Endothelial cell of umbilical vein (primary cell): ENCODE measurements around the gene KY. TPM values are rescaled to one million over a fixed set of nuclear protein-coding genes. Genes with fewer than 3 reads are reported as not detected.

Experiments
- BruUV-seq: library from RNA; stranded (reverse); fragments of 400-500 nt; replicated peaks from 2 replicates; lab custom pipeline; 2021; lab: Mats Ljungman, UMichigan
- CTCF ChIA-PET: fragments of 300-600, 350-600 bp; sonication (Branson Sonifier 250); formaldehyde crosslinking; loops from one replicate; lab custom pipeline; 2021; ENCODE audit warnings: antibody characterized with exemption, inconsistent platforms; lab: Charles Lee
- POLR2A ChIA-PET: fragments of 300-600, 350-600 bp; sonication (Branson Sonifier 250); formaldehyde crosslinking; loops from one replicate; lab custom pipeline; 2021; ENCODE audit warnings: antibody characterized with exemption, inconsistent platforms; lab: Charles Lee
- DNase-seq: peaks from one replicate; pipeline ENCODE4 v3.0.0-alpha.2; 2011; ENCODE audit warnings: low read depth, low spot score
- FAIRE-seq: peaks from 2 replicates; lab custom pipeline; 2011; peaks lifted over from hg19 to GRCh38; lab: Jason Lieb, UNC
- H2AFZ ChIP-seq: 2 replicates; pipeline ENCODE4 v1.6.0; 2012; ENCODE audit warnings: low read depth, low read length, control low read depth, inconsistent platforms
- H3K27ac ChIP-seq: 2 replicates; pipeline ENCODE4 v1.5.1; 2011; ENCODE audit warnings: low read depth, mild to moderate bottlenecking, control low read depth, low read length, moderate library complexity; ENCODE audit not compliant: insufficient read depth
- H3K27me3 ChIP-seq, 2 experiments: 2 replicates each; pipeline versions ENCODE4 v1.6.0 to v1.6.1; 2011; ENCODE audit warnings: low read length in 2 of 2, mixed read lengths in 1 of 2; ENCODE audit not compliant: control insufficient read depth in 2 of 2, insufficient read depth in 2 of 2
- H3K36me3 ChIP-seq, 2 experiments: 2 replicates in 1 of 2; 3 replicates in 1 of 2; pipeline ENCODE4 v1.5.1; 2011; ENCODE audit warnings: low read length in 2 of 2, mild to moderate bottlenecking in 1 of 2, moderate library complexity in 1 of 2; ENCODE audit not compliant: control insufficient read depth in 2 of 2, insufficient read depth in 2 of 2; ENCODE audit errors: extremely low read depth in 1 of 2
- H3K4me1 ChIP-seq: 3 replicates; pipeline ENCODE4 v1.5.1; 2011; ENCODE audit warnings: mild to moderate bottlenecking, low read length; ENCODE audit not compliant: control insufficient read depth, insufficient read depth; ENCODE audit errors: extremely low read depth
- H3K4me2 ChIP-seq: 2 replicates; pipeline ENCODE4 v1.6.1; 2011; ENCODE audit warnings: low read length, control low read depth, mixed read lengths; ENCODE audit not compliant: insufficient read depth
- H3K4me3 ChIP-seq, 3 experiments: fragments of 200-600 bp in 1 of 3; sonication (generic), shearing (Covaris generic) in 1 of 3; replicated peaks in 1 of 3; 2 replicates each; pipeline ENCODE4 v1.5.1; 2011 to 2016; ENCODE audit warnings: control low read depth in 3 of 3, low read length in 3 of 3, mild to moderate bottlenecking in 2 of 3, inconsistent platforms in 1 of 3, low read depth in 1 of 3, moderate library complexity in 1 of 3; ENCODE audit not compliant: insufficient read depth in 1 of 3
- H3K79me2 ChIP-seq: 2 replicates; pipeline ENCODE4 v1.6.0; 2012; ENCODE audit warnings: low read length, inconsistent platforms; ENCODE audit not compliant: control insufficient read depth, insufficient read depth
- H3K9ac ChIP-seq: replicated peaks from 2 replicates; pipeline ENCODE3; 2011; ENCODE audit warnings: low read length, control low read depth; ENCODE audit not compliant: insufficient read depth; ENCODE audit errors: extremely low read depth
- H3K9me1 ChIP-seq: replicated peaks from 3 replicates; pipeline ENCODE4 v1.6.0; 2011; ENCODE audit warnings: mild to moderate bottlenecking, low read length; ENCODE audit not compliant: control insufficient read depth, insufficient read depth; ENCODE audit errors: extremely low read depth
- H3K9me3 ChIP-seq: replicated peaks from 2 replicates; pipeline ENCODE4 v1.5.1; 2012; ENCODE audit warnings: low read length, inconsistent platforms; ENCODE audit not compliant: control insufficient read depth, insufficient read depth
- H4K20me1 ChIP-seq: replicated peaks from 2 replicates; pipeline ENCODE3; 2011; ENCODE audit warnings: mild to moderate bottlenecking, low read length; ENCODE audit not compliant: control insufficient read depth, insufficient read depth; ENCODE audit errors: extremely low read depth
- EZH2 ChIP-seq: IDR thresholded peaks from 2 replicates; pipeline ENCODE4 v1.6.1; 2012; ENCODE audit warnings: borderline replicate concordance, low read depth, mild to moderate bottlenecking, moderate library complexity, low read length, inconsistent platforms; ENCODE audit not compliant: severe bottlenecking
- FOS ChIP-seq: IDR thresholded peaks from 2 replicates; pipeline ENCODE4 v1.6.1; 2011; ENCODE audit warnings: mild to moderate bottlenecking, low read length, moderate library complexity, borderline replicate concordance; ENCODE audit not compliant: insufficient read depth
- GATA2 ChIP-seq: IDR thresholded peaks from 2 replicates; pipeline ENCODE4 v1.7.0; 2011; ENCODE audit warnings: low read depth, mild to moderate bottlenecking, moderate library complexity, mixed read lengths, low read length; ENCODE audit not compliant: insufficient read length, insufficient read depth
- JUN ChIP-seq: IDR thresholded peaks from 2 replicates; pipeline ENCODE4 v1.6.1; 2011; ENCODE audit warnings: borderline replicate concordance, low read depth; ENCODE audit not compliant: insufficient read length, insufficient read depth
- POLR2A ChIP-seq: IDR thresholded peaks from 2 replicates; pipeline ENCODE4 v1.6.1; 2012; ENCODE audit warnings: low read depth, mild to moderate bottlenecking, control low read depth, low read length
- POLR2AphosphoS5 ChIP-seq: IDR thresholded peaks from 2 replicates; pipeline ENCODE4 v1.6.1; 2012; ENCODE audit warnings: low read depth, mild to moderate bottlenecking, control low read depth, low read length, moderate library complexity; ENCODE audit not compliant: insufficient read depth
- dilution Hi-C: fragments of 300-500 bp; cut with MboI; formaldehyde crosslinking; loops from one replicate; pipeline ENCODE4 v1.15.0; 2019; ENCODE audit warnings: low sequenced_read_pairs; ENCODE audit not compliant: extremely low pct_ligation_motif_present
- intact Hi-C: fragments of 100-400 bp; cut with micrococcal nuclease; formaldehyde crosslinking; loops from one replicate; pipeline ENCODE4 v1.10.0; 2022
- polyA plus RNA-seq, 4 experiments: library from polyadenylated mRNA; depleted of rRNA in 3 of 4; stranded (reverse) in 3 of 4; unstranded in 1 of 4; fragments of >200 nt; gene quantifications; 2 replicates each; pipeline versions ENCODE4 v1.2.1 to v1.2.3, GENCODE V29; 2011 to 2012; ENCODE audit warnings: missing spikeins in 1 of 4
- total RNA-seq: library from RNA; stranded (reverse); gene quantifications from 2 replicates; pipeline ENCODE4 v1.2.3, GENCODE V29; 2021
- TF ChIP-seq, protein P1 (sequence below): IDR thresholded peaks from 2 replicates; pipeline ENCODE4 v1.6.1; 2011; ENCODE audit not compliant: insufficient read depth, insufficient read length
- TF ChIP-seq, protein P2 (sequence below), 2 donors: IDR thresholded peaks; 1 replicate in 1 of 2; 2 replicates in 1 of 2; pipeline ENCODE4 v1.5.1; 2011; ENCODE audit warnings: low read length in 2 of 2, mild to moderate bottlenecking in 2 of 2, moderate library complexity in 2 of 2, control low read depth in 1 of 2, inconsistent platforms in 1 of 2, low read depth in 1 of 2; ENCODE audit not compliant: insufficient read depth in 1 of 2; ENCODE audit errors: extremely low read depth in 1 of 2

KY gene
- total and polyA plus RNA-seq, 2 donors (not counting 3 experiments of a cell fraction or from before 2014, with no cell fraction given) = not detected

DNA sequence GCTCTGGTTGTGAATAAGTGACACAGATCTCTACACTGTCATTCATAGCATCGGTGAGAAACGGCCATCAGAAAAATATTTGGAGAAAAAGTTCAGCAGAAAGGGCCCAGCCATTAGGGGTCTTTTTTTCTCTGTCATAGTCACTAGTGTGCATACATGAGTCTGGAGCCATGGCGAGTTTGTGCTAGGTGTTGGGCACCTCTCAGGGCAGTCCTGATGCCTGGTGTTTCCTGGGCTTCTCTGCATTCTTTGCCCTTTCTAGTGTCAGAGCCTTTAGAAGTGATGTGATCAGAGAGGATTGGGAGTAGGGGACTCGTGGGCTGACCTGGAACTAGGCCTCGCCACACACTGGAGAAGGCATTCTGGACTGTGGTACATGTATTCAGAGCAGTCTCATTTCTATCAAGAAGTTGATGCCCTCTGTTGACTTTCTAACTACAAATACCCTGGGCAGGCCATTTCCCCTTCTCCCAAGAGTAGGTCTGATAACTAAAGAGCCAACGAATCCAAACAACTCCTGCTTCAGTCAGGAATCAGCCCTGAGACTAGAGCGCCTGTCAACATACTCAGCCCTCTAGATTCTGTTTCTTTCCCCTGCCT lies 1.6 kb downstream of the KY start:
- Histone ChIP-seq H3K9ac (no peak overlapping the region), H3K4me2 (no peak overlapping the region), H3K27me3 (peaks cover 9 to 12% of the 10 kb centered on the region in 2 experiments), H2AFZ (no peak overlapping the region), H3K4me3 (no peak overlapping the region), H3K79me2 (no peaks in the 10 kb centered on the region), H4K20me1 (no peaks in the 10 kb centered on the region), H3K27ac (no peak overlapping the region), H3K36me3 (no peaks in the 10 kb centered on the region), H3K4me1 (no peaks in the 10 kb centered on the region), H3K9me1 (no peaks in the 10 kb centered on the region), H3K9me3 (no peaks in the 10 kb centered on the region)
- CTCF ChIA-PET = interaction anchor here (1.8 kb wide), 1 partner anchor 8 kb away, joined by 5 read pairs; no protein-coding TSS in a partner anchor
- dilution Hi-C loops = no loop called here
- FAIRE-seq (no peak), DNase-seq (no peak)
- intact Hi-C loops = no loop called here
- POLR2A ChIA-PET = no interaction called here
- BruUV-seq = no TSS peak
- TF ChIP-seq FOS = no peak
- TF ChIP-seq JUN = no peak
- TF ChIP-seq, protein P1, sequence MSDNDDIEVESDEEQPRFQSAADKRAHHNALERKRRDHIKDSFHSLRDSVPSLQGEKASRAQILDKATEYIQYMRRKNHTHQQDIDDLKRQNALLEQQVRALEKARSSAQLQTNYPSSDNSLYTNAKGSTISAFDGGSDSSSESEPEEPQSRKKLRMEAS = no peak
- no peak for TF ChIP-seq POLR2AphosphoS5
- no peak for TF ChIP-seq EZH2
- TF ChIP-seq GATA2 = no peak
- TF ChIP-seq, protein P2, sequence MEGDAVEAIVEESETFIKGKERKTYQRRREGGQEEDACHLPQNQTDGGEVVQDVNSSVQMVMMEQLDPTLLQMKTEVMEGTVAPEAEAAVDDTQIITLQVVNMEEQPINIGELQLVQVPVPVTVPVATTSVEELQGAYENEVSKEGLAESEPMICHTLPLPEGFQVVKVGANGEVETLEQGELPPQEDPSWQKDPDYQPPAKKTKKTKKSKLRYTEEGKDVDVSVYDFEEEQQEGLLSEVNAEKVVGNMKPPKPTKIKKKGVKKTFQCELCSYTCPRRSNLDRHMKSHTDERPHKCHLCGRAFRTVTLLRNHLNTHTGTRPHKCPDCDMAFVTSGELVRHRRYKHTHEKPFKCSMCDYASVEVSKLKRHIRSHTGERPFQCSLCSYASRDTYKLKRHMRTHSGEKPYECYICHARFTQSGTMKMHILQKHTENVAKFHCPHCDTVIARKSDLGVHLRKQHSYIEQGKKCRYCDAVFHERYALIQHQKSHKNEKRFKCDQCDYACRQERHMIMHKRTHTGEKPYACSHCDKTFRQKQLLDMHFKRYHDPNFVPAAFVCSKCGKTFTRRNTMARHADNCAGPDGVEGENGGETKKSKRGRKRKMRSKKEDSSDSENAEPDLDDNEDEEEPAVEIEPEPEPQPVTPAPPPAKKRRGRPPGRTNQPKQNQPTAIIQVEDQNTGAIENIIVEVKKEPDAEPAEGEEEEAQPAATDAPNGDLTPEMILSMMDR (IDR thresholded peaks at IDR 0.05; ENCODE audit: extremely low read depth in 1 of 2, insufficient read depth in 1 of 2, low read depth in 1 of 2, low read length in 2 of 2) = no peak
- no peak for TF ChIP-seq POLR2A
